Activated CD4-positive, alpha-beta T cell treated with anti-CD3 and anti-CD28 coated beads, Interleukin-2, amount 50 U/mL, for 24 hours (primary cell): ENCODE data around the gene RPAP2.
"Not testable (repeated sequence)": the region's sequence is repeated elsewhere in the genome, so short reads cannot be mapped to it uniquely, and the experiment has no call there.

Experiments
- DNase-seq, 2 donors: peaks; one replicate each; pipeline ENCODE4 v3.0.0-alpha.2; 2020; ENCODE audit warnings: low read depth in 1 of 2, low spot score in 1 of 2

The RPAP2 gene

GRCh38 chr1:92298573-92299476, at the start of gene RPAP2, which contains the start of gene GLMN:
TSS of gene RPAP2 (plus strand) at chr1:92299059. CDS start at chr1:92299074, 15 bp downstream.
TSS of gene GLMN (minus strand) at chr1:92298987. CDS start at chr1:92297999, 988 bp downstream.
- peak; percentile 54 for DNase-seq

- DNase-seq: not testable (repeated sequence)
Measured at GRCh38 chr1:92254714-92255113, 44.1 kb upstream of the RPAP2 start.

- DNase-seq: no peak
Measured at GRCh38 chr1:92259350-92259749, 39.5 kb upstream of the RPAP2 start.

- DNase-seq: no peak
Measured at GRCh38 chr1:92262516-92262915, 36.3 kb upstream of the RPAP2 start.

- no peak for DNase-seq
Measured at GRCh38 chr1:92273039-92273438, 25.8 kb upstream of the RPAP2 start.

DNA sequence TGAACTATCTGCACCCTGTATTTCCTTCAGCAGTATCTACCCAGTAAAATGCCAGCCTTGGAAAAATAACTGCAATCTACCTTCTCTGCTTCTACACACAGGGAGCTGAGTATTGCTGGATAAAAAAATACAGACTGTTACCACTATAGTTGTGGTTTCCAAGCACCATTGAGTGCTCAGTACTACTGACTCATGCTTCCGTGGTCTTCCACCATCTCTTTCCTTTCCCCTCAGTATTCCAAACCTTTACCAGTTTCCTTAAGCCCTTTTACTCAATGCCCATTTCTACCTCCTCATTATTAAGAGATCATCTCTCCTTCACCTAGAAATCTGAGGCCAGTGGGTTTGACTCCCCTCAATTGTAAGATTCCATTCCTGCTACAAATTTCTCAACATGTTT, 23.9 kb upstream of the RPAP2 start:
- no peak for DNase-seq

- DNase-seq: no peak
Measured at GRCh38 chr1:92276082-92276481, 22.8 kb upstream of the RPAP2 start.

- DNase-seq: no peak
Measured at GRCh38 chr1:92277105-92277723, 21.6 kb upstream of the RPAP2 start.

GRCh38 chr1:92279781-92280180, 19.1 kb upstream of the RPAP2 start:
- not testable (repeated sequence) for DNase-seq

- not testable (repeated sequence) for DNase-seq
Measured at GRCh38 chr1:92281411-92281810, 17.4 kb upstream of the RPAP2 start.

GRCh38 chr1:92291372-92291999, 7.4 kb upstream of the RPAP2 start:
- no peak for DNase-seq

- DNase-seq: no peak
Measured at GRCh38 chr1:92298213-92298572, 666 bp upstream of the RPAP2 start.

GRCh38 chr1:92299477-92300150, 755 bp downstream of the RPAP2 start:
- DNase-seq: no peak

DNA sequence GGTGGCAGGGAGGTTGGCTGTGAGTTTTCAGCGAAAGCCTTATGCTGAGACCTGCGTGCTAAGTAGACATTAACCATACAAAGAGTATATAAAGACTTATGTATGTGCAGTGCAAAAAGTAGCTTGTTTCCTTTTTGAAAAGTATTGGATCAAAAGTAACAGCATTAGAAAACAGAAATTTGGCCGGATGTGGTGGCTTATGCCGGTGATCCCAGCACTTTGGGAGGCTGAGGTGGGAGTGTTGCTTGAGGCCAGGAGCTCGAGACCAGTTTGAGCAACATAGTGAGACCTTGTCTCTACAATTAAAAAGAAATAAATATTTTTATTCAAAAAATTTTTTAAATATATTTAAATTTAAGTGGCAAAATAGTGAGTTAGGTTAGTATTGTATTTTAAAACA, 2.2 kb downstream of the RPAP2 start:
- DNase-seq: no peak

DNA sequence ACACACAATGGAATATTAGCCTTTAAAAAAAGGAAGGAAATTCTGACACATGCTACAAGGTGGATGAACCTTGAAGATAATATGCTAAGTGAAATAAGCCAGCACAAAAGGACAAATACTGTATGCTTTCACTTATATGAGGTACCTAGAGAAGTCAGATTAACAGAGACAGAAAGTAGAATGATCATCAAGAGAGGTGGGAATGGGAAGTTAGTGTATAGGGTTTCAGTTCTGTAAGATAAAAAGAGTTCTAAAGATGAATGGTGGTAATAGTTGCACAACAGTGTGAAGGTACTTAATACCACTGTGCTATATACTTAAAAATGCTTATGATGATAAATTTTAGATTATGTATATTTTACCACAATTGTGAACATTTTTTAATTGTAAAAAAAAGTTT, 7.2 kb downstream of the RPAP2 start:
- DNase-seq: no peak

DNA sequence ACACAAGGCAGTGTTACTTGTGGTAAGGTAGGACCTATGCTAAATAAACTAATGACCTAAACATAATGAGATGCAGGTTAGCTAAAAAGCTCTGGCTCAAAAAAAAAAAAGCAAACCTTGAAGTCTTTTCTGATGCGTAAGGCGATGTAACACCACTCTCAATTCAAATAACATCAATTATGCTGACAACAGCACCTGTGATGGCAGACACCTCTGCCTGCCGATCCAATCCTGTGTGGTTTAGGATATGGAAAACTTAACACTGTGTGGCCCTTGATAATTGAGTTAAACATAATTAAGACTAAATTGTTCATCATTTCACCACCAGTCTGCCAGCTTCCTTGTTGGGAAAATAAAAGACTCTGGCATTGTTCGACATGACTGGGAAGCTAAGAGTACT, 9.1 kb downstream of the RPAP2 start:
- DNase-seq: no peak

DNA sequence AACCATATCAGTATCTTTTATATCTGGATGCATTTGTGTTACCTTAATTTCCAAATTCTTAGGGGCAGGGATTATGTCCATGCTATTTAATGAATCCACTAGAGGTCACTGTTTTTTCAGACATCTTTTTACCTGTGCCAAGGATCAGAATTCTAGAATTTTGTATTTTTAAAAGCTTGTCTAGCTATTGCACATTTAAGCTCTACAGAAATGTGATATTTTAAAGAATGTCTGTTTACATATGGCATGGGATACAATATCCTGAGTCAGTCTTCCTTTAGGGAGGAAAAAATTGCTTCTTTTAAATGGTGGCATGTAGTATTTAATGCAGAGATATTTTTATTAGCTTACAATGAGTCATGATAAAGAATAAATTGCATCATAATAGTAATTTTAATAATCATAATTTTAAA, 11.3 kb downstream of the RPAP2 start:
- no peak for DNase-seq

GRCh38 chr1:92314024-92314423, 15.2 kb downstream of the RPAP2 start:
- no peak for DNase-seq

GRCh38 chr1:92315766-92316599, 17.1 kb downstream of the RPAP2 start:
- peak in 1 of 2 donors; percentile 27 for DNase-seq

DNA sequence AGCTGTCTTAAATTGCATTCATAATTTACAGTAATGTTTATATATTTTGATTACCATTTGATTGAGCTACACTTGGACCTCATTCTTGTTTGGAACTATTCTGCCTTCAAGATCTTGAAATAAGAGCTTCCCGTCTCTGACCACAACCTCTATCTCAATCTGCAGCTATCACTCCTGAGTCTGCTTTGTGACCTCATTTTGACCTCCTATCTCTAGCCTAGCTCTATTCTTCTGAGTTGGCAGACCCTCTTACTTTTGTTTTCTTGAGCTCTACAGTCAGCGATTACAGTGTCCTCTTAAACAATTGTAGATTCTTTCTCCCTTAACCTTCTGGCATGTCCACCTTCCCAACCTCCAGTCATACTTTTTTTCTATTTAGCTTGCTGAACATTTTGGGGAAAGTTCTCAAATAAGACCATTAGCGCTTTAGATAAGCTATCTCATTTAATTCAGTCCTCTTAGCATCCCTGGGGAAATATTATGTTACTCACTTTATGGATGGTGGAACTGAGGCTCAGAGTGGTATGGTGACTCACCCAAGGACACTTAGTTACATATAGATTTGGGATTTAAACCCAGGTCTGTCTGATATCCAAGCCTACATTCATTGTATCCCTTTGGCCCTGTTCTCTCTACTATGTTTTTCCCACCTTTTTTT, 19.1 kb downstream of the RPAP2 start:
- no peak for DNase-seq
